Choroid plexus epithelial cell (primary cell): ENCODE data around the gene PAWR.

Experiments used
- DNase-seq: peaks from one replicate; pipeline ENCODE4 v3.0.0-alpha.2; 2010; ENCODE audit warnings: low read depth
- H3K4me3 ChIP-seq: 2 replicates; pipeline ENCODE4 v1.5.1; 2011; ENCODE audit warnings: low read depth, mild to moderate bottlenecking, control low read depth, low read length, moderate library complexity
- TF ChIP-seq, protein P1 (sequence below): conservative IDR thresholded peaks from 2 replicates; pipeline ENCODE4 v1.5.1; 2011; ENCODE audit warnings: low read depth, mild to moderate bottlenecking, control low read depth, inconsistent platforms, low read length, moderate library complexity

Gene PAWR

DNA sequence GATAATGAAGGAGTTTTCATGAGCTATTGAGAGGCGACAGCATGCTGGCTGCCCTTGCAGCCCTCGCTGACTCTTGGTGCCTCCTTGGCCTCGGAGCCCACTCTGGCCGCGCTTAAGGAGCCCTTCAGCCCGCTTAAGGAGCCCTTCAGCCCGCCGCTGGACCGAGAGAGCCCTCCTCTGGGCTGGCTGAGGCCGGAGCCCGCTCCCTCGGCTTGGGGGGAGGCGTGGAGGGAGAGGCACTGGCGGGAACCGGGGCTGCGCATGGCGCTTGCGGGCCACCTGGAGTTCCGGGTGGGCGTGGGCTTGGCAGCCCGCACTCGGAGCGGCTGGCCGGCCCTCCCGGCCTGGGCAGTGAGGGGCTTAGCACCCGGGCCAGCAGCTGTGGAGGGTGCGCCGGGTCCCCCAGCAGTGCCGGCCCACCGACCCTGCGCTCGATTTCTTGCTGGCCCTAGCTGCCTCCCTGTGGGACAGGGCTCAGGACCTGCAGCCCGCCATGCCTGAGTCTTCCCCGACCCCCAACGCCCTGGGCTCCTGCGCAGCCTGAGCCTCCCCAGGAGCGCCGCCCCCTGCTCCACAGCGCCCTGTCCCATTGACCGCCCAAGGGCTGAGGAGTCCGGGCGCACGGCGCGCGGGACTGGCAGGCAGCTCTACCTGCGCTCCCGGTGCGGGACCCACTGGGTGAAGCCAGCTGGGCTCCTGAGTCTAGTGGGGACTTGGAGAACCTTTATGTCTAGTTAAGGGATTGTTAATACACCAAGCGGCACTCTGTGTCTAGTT lies 20.1 kb upstream of the PAWR start:
- H3K4me3 ChIP-seq: peak overlapping the region; percentile 12
- TF ChIP-seq, protein P1, sequence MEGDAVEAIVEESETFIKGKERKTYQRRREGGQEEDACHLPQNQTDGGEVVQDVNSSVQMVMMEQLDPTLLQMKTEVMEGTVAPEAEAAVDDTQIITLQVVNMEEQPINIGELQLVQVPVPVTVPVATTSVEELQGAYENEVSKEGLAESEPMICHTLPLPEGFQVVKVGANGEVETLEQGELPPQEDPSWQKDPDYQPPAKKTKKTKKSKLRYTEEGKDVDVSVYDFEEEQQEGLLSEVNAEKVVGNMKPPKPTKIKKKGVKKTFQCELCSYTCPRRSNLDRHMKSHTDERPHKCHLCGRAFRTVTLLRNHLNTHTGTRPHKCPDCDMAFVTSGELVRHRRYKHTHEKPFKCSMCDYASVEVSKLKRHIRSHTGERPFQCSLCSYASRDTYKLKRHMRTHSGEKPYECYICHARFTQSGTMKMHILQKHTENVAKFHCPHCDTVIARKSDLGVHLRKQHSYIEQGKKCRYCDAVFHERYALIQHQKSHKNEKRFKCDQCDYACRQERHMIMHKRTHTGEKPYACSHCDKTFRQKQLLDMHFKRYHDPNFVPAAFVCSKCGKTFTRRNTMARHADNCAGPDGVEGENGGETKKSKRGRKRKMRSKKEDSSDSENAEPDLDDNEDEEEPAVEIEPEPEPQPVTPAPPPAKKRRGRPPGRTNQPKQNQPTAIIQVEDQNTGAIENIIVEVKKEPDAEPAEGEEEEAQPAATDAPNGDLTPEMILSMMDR: no peak
- no peak for DNase-seq

DNA sequence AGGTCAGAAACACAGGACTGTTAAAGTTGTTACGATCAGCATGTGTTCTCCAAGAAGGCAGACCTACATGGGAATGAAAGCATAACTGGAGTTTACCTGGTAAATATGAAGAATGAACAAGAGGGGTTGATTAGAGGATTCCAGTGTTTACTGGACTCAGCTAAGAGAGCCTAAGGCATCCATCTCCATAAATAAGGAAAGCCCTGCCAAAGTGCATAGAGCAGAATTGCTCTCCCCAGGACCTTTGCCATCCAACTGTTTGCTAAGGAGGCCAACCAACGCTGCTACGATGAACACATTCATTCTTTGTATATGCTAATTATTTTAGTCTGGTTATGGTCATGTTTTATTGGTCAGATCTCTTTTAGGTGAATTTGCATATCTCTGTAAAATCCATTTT lies 17.1 kb upstream of the PAWR start:
- TF ChIP-seq, protein P1: no peak
- DNase-seq: no peak
- no peak overlapping the region for H3K4me3 ChIP-seq

DNA sequence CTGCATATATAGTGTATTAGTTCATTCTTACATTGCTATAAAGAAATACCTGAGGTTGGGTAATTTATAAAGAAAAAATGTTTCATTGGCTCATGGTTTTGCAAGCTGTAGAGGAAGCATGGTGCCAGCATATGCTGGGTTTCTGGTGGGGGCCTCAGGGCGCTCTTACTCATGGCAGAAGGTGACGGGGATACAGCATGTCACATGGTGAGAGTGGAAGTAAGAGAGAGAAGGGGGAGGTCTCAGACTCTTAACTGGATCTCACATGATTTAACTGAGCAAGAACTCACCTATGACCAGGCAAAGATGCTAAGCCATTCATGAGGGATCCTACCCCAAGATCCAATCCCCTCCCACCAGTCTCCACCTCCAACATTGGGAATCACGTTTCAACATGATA lies 15.9 kb upstream of the PAWR start:
- TF ChIP-seq, protein P1: no peak
- no peak for DNase-seq
- no peak overlapping the region for H3K4me3 ChIP-seq

DNA sequence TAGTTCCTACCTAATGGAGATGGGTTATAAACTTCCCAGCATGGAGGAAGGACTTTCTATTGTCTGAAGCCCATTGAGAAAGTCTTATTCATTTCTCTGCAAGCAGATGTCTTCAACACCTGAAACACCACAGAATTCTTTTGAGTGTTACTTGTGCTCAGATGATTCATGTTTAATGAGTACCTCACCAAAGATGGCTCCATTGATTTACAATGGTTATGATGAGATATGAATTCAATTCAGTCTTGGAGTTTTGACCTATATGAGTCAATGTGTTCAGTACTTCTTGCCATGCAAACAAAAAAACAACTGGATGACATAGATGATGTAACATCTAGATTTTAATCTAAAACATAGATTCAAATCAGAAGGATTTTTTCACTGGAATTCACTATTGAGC lies 15.4 kb upstream of the PAWR start:
- no peak for DNase-seq
- TF ChIP-seq, protein P1: no peak

DNA sequence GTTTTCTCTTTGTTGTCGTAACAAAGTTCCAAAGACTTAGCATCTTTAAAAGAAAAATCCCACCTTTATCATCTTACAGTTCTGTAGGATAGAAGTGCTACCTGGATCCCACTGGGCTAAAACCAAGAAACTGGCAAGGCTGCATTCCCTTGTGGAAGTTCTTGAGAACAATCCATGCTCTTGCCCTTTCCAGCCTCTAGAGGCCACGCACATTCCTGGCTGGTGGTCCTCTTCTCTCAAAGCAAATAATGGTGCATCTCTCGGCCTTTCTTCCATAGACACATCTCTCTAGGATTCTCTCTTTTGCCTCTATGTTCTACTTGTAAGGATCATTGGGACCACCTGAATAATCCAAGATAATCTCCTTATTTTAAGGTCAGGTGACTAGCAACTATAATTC lies 8.2 kb upstream of the PAWR start:
- H3K4me3 ChIP-seq: no peak overlapping the region
- TF ChIP-seq, protein P1: no peak
- no peak for DNase-seq

More for the DNA sequence above, 15.4 kb upstream of the PAWR start:
- no peak overlapping the region for H3K4me3 ChIP-seq

DNA sequence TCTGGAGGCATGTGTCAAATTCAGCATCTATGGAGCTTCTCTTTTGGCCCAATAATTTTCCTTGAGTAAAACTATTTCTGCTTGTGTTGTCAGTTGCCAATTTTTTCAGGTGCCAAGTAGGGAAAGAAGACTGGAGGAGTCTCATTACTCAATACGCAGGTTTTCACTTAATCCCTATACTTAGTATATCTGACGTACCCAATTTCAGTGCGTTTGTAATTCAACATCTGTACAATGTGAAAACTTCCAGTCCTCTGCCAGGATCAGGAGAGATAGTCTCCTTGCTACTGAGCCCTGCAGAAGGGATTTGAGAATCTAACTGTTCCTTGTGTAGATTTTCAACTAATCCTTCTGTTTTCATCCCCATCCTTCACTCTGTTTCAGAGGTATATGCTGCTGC lies 5.7 kb upstream of the PAWR start:
- no peak overlapping the region for H3K4me3 ChIP-seq
- TF ChIP-seq, protein P1: no peak
- DNase-seq: no peak

DNA sequence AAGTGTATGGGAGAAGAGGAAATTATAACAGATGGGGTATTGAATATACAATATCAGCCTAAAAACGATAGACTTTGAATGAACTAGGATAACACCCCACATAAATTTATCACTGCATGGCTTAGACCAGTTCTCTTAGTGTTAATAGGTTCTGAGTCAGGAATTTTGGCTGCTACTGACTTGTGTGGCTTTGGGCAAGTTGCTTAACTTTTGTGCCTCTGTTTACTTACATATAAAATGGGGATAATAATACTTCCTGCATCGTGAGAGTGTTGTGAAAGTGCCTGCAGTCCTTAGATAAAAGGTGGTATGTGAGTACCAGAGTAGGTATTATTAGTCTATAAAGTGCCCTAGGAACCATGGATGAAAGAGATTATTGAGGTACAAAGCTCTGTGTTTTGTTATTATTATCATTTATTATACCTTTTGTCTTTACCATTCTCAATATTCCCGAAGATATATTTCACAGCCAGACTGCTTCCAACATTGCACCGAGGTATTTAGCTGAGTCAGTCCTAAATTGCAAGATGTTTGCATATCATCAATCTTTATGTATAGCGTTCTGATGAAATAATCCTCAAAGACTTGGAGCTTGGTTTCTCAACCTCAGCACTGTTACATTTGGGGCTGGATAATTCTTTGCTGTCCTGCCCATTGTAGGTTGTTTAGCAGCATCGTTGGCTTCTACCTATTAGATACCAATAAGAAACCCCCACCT lies 2.3 kb upstream of the PAWR start:
- TF ChIP-seq, protein P1: no peak
- DNase-seq: no peak
- H3K4me3 ChIP-seq: no peak overlapping the region
